HAP-1 (cell line): ENCODE results near the gene SSX2IP.
A peak's percentile ranks its signal among the peaks of the same experiment; 100 is the strongest.
"Not testable (repeated sequence)": the region's sequence is repeated elsewhere in the genome, so short reads cannot be mapped to it uniquely, and the experiment has no call there.

Experiments used
- DNase-seq, 2 experiments: peaks; one replicate each; pipeline ENCODE4 v3.0.0-alpha.2; 2016 to 2020; ENCODE audit warnings: low spot score in 2 of 2
- H3K27me3 ChIP-seq: fragments of 250-450 bp; sonication (Bioruptor Pico); 2 replicates; pipeline ENCODE4 v1.5.1; 2020; ENCODE audit warnings: low read depth, mild to moderate bottlenecking, moderate library complexity
- H3K36me3 ChIP-seq: fragments of 250-450 bp; sonication (Bioruptor Pico); replicated peaks from 2 replicates; pipeline ENCODE4 v1.5.1; 2020; ENCODE audit warnings: mild to moderate bottlenecking
- H3K4me1 ChIP-seq: fragments of 250-450 bp; sonication (Bioruptor Pico); 2 replicates; pipeline ENCODE4 v1.5.1; 2020; ENCODE audit warnings: mild to moderate bottlenecking
- H3K4me3 ChIP-seq: fragments of 250-450 bp; sonication (Bioruptor Pico); 2 replicates; pipeline ENCODE4 v1.5.1; 2020; ENCODE audit warnings: mild to moderate bottlenecking, moderate library complexity
- H3K9me3 ChIP-seq: fragments of 250-450 bp; sonication (Bioruptor Pico); 2 replicates; pipeline ENCODE4 v1.5.1; 2020; ENCODE audit warnings: mild to moderate bottlenecking, moderate library complexity
- in situ Hi-C: fragments of 300-500 bp; cut with MboI; formaldehyde crosslinking; loops from 3 replicates; pipeline ENCODE4 v1.14.3; 2020; ENCODE audit warnings: low sequenced_read_pairs, inconsistent platforms, mixed read lengths

Gene SSX2IP

GRCh38 chr1:84639731-84640130 is 50.5 kb downstream of the SSX2IP start:
- in situ Hi-C loops, H3K4me3 ChIP-seq, DNase-seq, H3K27me3 ChIP-seq, H3K4me1 ChIP-seq, H3K36me3 ChIP-seq, H3K9me3 ChIP-seq: not testable (repeated sequence)

- in situ Hi-C loops: no loop called here
- no peaks in the 10 kb centered on the region for H3K36me3 ChIP-seq
- no peaks in the 10 kb centered on the region for H3K27me3 ChIP-seq
- DNase-seq: no peak
- no peaks in the 10 kb centered on the region for H3K9me3 ChIP-seq
- no peaks in the 10 kb centered on the region for H3K4me1 ChIP-seq
- H3K4me3 ChIP-seq: no peak overlapping the region
These were observed 54.8 kb downstream of the SSX2IP start for GRCh38 chr1:84635429-84635828.

GRCh38 chr1:84634536-84635205 is 55.6 kb downstream of the SSX2IP start:
- H3K36me3 ChIP-seq: no peaks in the 10 kb centered on the region
- no peak overlapping the region for H3K4me3 ChIP-seq
- no peaks in the 10 kb centered on the region for H3K4me1 ChIP-seq
- H3K9me3 ChIP-seq: no peaks in the 10 kb centered on the region
- no peak for DNase-seq
- in situ Hi-C loops: no loop called here
- no peaks in the 10 kb centered on the region for H3K27me3 ChIP-seq

DNA sequence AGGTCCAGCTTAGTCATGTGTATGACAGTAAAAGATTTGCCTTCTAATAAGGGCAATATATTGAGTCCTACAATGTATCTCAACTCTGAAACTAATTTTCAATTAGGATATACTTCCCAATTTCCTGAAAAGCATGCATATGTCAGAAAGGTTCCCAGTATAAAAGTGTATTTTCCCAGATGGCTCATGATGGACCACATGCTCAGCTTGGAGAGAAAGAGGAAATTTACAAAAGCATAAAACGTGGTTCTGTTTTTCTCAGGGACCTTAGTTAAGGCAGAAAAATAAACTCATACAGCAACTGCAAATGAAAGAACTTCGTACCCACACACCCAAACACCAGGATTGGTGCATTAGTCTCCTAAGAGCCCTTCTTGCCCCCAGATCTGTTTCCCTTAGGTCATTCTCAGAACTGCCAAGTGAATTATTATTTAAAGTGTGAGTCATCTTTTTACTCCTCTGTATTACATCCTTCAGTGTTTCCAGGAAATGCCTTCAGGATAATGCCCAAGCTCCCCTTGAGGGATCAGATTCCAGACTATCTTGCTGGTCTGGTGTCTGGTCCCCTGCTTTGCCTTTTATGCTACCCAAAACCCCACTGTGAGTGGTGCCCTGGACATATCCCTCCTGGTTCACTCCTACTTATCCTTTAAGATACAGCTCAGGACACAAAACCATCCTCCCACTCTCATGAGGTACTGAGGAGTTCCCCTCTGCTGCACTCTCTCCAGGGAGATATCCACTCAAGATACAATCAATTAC is 57.4 kb downstream of the SSX2IP start:
- Histone ChIP-seq H3K27me3 (no peaks in the 10 kb centered on the region), H3K36me3 (no peaks in the 10 kb centered on the region), H3K4me1 (no peaks in the 10 kb centered on the region), H3K9me3 (no peaks in the 10 kb centered on the region), H3K4me3 (no peak overlapping the region)
- in situ Hi-C loops: no loop called here
- DNase-seq: no peak

DNA sequence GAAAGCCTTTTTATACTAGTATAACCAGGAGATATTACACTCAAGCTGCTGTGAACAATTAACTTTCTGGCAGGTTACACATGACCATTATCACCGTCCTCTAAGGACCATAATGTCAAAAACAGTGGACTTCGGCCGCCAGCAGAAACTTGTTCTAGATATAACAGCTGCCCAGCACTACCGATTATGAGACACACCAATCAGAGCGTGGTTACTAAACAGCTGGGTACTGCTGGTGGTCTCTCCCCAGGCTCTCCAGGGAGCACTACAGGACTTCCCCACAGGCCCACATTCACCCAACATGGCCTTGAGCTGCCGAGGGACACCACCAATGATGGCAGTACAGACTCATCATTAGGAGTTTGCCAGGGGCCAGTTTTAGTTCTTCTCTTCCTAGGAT is 58.1 kb downstream of the SSX2IP start:
- H3K9me3 ChIP-seq: no peaks in the 10 kb centered on the region
- no peaks in the 10 kb centered on the region for H3K27me3 ChIP-seq
- H3K36me3 ChIP-seq: no peaks in the 10 kb centered on the region
- no peak for DNase-seq
- no peak overlapping the region for H3K4me3 ChIP-seq
- H3K4me1 ChIP-seq: no peaks in the 10 kb centered on the region
- in situ Hi-C loops: no loop called here

DNA sequence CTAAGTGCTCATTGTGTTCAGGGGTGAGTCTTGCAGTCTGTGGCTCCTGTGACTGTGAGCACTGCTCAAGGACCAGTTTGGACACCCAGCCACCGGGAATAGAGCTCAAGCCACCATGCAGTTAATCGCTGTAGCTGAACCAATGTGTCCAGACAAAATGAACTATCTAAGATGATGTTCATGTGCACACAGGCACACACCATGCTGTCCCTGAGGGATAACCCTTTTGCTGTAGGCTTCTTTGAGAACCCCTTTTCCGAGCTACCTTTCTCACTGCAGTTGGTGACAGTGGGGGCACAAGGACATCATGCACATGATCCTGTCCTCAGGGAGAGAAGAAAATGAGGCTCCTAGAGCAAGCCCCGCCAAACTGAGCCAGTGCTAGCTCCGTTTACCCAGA is 65.4 kb downstream of the SSX2IP start:
- H3K36me3 ChIP-seq: no peaks in the 10 kb centered on the region
- H3K9me3 ChIP-seq: no peaks in the 10 kb centered on the region
- peaks cover 5% of the 10 kb centered on the region for H3K4me1 ChIP-seq
- H3K4me3 ChIP-seq: no peak overlapping the region
- in situ Hi-C loops: loop anchor here (25.0 kb wide), 3 partner anchors 188 to 713 kb away; no protein-coding TSS in a partner anchor
- no peaks in the 10 kb centered on the region for H3K27me3 ChIP-seq
- no peak for DNase-seq

DNA sequence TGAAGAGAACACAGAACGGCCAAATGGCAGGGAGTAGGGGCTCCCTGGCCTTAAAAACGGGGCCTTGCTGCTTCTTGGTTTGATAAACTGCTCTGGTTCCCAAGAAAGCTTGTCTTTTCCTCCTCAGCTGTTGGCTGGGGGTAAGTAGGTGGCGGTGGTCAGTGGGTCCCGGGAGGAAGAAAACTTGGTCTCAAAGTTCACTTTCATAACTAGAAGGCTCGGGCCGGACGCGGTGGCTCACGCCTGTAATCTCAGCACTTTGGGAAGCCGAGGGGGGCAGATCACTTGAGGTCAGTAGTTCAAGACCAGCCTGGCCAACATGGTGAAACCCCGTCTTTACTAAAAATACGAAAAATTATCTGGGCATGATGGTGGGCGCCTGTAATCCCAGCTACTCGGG is 68.7 kb downstream of the SSX2IP start:
- Histone ChIP-seq H3K4me3 (no peak overlapping the region), H3K36me3 (no peaks in the 10 kb centered on the region), H3K9me3 (no peaks in the 10 kb centered on the region), H3K4me1 (peaks cover 8% of the 10 kb centered on the region), H3K27me3 (no peaks in the 10 kb centered on the region)
- in situ Hi-C loops: loop anchor here (25.0 kb wide), 3 partner anchors 184 to 709 kb away; no protein-coding TSS in a partner anchor
- DNase-seq: no peak

DNA sequence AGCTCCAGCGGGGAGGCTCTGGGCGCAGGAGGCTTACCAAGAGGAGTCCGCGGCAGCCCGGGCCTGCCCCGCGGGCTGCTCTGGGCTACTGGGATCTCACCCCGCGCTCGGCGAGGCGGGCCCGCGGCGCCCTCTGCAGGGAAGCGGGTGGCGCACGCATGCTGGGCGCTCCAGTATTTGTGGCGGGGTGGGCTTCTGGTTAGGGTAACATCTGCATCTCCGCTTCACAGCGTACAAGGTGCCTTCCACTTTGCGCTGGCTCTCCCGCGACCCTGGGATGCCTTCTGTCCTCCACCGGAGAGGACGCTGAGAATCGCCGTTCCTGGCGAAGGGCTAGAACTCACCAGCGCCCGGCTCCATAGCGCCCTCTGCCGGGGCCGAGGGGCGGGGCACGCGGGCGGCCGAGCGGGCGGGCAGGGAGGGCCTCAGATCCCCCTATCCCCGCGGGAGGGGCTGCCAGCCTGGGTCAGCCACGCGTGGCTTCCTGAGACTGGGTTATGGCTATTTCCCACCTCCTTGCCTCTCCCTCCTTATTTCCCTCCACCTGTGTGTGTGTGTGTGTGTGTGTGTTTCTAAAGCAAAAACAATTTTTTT is 69.4 kb downstream of the SSX2IP start:
- Histone ChIP-seq H3K36me3 (no peaks in the 10 kb centered on the region), H3K9me3 (no peaks in the 10 kb centered on the region), H3K27me3 (no peaks in the 10 kb centered on the region), H3K4me3 (peak overlapping the region; percentile 46), H3K4me1 (peaks cover 8% of the 10 kb centered on the region)
- in situ Hi-C loops: loop anchor here (25.0 kb wide), 3 partner anchors 184 to 709 kb away; no protein-coding TSS in a partner anchor
- peak; percentile 57 to 87 for DNase-seq

- Histone ChIP-seq H3K4me1 (peaks cover 8% of the 10 kb centered on the region), H3K36me3 (no peaks in the 10 kb centered on the region), H3K9me3 (no peaks in the 10 kb centered on the region), H3K4me3 (no peak overlapping the region; the same call in 1 of the 2 replicates), H3K27me3 (no peaks in the 10 kb centered on the region)
- no peak for DNase-seq
- in situ Hi-C loops: loop anchor here (25.0 kb wide), 3 partner anchors 182 to 707 kb away; no protein-coding TSS in a partner anchor
These were observed 70.7 kb downstream of the SSX2IP start for GRCh38 chr1:84619383-84620102.

DNA sequence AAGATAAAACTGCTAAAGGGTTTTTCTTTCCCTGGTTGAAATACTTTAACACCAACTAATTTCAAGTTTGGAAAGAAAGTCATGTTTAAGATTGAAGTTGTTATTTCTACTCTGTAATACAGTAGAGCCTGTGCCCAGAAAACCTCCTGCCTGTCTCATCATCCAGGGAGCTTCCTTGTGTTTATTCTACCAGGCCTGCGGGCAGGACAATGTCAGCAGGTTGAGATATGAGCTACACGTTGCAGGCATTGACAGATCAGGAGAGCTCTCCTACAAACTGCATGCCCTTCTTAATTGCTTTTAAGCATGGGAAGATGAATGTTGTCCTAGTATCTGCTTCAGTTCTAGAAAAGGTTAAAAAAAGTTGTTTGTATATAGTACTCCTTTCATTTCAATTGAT is 72.9 kb downstream of the SSX2IP start:
- DNase-seq: no peak
- Histone ChIP-seq H3K4me3 (no peak overlapping the region), H3K9me3 (peaks cover 8% of the 10 kb centered on the region; the same call in 1 of the 2 replicates), H3K4me1 (peaks cover 8% of the 10 kb centered on the region), H3K27me3 (no peaks in the 10 kb centered on the region), H3K36me3 (no peaks in the 10 kb centered on the region)
- in situ Hi-C loops: loop anchor here (25.0 kb wide), 3 partner anchors 180 to 705 kb away; no protein-coding TSS in a partner anchor

- DNase-seq: no peak
- Histone ChIP-seq H3K36me3 (no peaks in the 10 kb centered on the region), H3K4me3 (no peak overlapping the region), H3K9me3 (peaks cover 8% of the 10 kb centered on the region; the same call in 1 of the 2 replicates), H3K4me1 (peaks cover 8% of the 10 kb centered on the region), H3K27me3 (no peaks in the 10 kb centered on the region)
- in situ Hi-C loops: loop anchor here (25.0 kb wide), 3 partner anchors 178 to 703 kb away; no protein-coding TSS in a partner anchor
These were observed 74.5 kb downstream of the SSX2IP start for GRCh38 chr1:84615790-84616189.

GRCh38 chr1:84613887-84614286 is 76.4 kb downstream of the SSX2IP start:
- no peak for DNase-seq
- Histone ChIP-seq H3K36me3 (no peaks in the 10 kb centered on the region), H3K4me3 (no peak overlapping the region), H3K27me3 (no peaks in the 10 kb centered on the region), H3K9me3 (peaks cover 8% of the 10 kb centered on the region; the same call in 1 of the 2 replicates), H3K4me1 (no peaks in the 10 kb centered on the region)
- in situ Hi-C loops: loop anchor here (25.0 kb wide), 3 partner anchors 177 to 702 kb away; no protein-coding TSS in a partner anchor

GRCh38 chr1:84613026-84613425 is 77.2 kb downstream of the SSX2IP start:
- no peaks in the 10 kb centered on the region for H3K27me3 ChIP-seq
- in situ Hi-C loops: loop anchor here (25.0 kb wide), 3 partner anchors 176 to 701 kb away; no protein-coding TSS in a partner anchor
- H3K9me3 ChIP-seq: peaks cover 8% of the 10 kb centered on the region; the same call in 1 of the 2 replicates
- no peak for DNase-seq
- no peak overlapping the region for H3K4me3 ChIP-seq
- H3K36me3 ChIP-seq: no peaks in the 10 kb centered on the region
- H3K4me1 ChIP-seq: no peaks in the 10 kb centered on the region
